OCI-M2 (cell line): ENCODE data around the gene MAST1.
"Not testable (repeated sequence)": the region's sequence is repeated elsewhere in the genome, so short reads cannot be mapped to it uniquely, and the experiment has no call there.

Experiments
- DNase-seq: peaks from one replicate; lab custom pipeline; 2025; ENCODE audit not compliant: unreplicated experiment; lab: John Stamatoyannopoulos, UW

The MAST1 gene

DNA sequence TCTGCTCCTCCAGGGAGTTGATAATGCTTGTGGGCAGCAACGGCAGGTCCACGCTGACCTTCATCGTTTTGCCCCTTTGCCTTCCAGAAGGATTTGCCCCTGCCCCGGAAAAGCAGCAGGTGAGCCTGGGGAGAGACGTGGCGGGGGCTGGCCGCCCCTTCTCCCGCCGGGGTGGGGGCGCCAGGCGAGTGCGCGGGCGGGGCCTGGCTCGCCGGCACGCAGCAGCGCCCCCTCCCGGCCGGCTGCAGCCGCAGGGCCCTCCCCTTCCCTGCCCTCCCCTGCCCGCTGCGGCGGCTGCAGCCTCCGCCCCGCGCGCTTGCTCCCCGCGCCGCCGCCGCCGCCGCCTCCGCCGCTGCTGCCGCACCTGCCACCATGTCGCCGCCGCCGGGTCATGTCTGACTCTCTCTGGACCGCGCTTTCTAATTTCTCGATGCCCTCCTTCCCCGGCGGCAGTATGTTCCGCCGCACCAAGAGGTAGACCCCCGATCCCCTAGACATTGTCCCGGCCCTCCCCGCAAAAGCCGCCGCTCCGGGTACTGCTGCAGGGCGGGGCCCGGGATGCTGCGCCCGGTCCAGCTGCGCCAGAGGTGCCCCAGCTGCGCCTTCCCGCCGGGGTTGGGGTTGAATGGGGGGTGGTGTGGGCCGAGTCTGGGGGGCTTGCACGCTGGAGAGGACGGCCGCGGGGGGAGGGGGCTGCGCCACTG lies at the start of gene MAST1:
Gene MAST1, plus strand, starts transcription at position 334 of the 704 bp plus-strand sequence. Its CDS starts 58 bp downstream, at position 392.
- no peak for DNase-seq

DNA sequence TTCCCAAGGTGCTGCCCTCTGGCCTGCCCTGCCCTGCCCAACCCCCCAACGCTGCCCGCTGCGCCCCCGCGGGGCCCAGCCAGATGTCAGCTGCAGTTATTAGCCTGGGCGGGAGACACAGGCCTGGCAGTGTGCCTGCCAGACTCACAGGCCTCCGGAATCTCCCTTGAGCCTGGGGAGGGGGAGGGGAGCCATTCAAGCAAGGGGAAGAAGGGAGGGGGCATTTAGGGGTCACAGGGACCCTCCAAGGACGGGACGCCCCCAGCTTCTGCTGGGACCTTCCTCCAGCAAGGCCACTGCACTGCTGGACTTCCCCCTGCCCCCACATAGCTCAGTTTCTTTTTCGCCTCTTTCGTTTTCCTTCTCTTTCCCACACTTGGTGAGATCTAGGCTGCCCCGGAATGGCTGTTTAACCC lies 49.6 kb upstream of the MAST1 start:
- DNase-seq = no peak

DNA sequence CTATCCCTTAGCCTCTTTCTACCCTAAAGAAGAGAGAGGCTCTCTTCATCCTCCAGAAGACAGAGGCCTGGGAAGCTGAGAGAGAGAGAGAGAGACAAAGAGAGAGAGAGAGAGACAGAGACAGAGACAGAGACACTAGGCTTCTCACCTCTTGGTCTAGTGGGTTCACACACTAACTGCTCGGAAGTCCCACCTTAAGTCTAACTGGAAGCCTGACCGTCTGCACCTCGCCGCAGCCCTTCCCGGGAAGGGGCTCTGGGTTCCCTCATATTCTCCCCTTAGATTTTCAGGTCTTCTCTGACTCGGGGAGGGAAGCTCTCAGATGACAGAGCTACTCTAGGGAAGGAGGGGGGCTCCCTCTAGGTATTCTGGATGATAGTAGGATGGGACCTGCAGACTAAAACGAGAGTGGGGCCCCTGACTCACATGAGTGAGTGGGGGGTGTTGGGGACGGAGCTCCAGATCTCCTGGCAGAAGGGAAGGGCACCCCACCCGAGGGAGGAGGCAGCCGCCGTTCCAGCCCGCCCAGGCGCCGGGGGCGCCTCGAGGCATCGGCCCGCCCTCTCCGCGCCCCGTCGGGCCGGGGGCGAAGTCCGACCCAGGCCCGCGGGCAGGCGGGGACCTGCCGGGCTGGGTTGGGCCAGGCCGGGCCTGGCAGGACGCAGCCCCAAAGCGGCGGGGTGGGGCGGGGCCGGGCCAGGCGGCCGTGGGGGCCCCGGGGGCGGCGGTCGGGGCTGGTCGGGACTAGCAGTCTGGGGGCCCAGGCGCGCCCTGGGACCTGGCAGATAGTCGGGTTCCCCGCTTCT lies 49.0 kb upstream of the MAST1 start:
- DNase-seq = no peak

DNA sequence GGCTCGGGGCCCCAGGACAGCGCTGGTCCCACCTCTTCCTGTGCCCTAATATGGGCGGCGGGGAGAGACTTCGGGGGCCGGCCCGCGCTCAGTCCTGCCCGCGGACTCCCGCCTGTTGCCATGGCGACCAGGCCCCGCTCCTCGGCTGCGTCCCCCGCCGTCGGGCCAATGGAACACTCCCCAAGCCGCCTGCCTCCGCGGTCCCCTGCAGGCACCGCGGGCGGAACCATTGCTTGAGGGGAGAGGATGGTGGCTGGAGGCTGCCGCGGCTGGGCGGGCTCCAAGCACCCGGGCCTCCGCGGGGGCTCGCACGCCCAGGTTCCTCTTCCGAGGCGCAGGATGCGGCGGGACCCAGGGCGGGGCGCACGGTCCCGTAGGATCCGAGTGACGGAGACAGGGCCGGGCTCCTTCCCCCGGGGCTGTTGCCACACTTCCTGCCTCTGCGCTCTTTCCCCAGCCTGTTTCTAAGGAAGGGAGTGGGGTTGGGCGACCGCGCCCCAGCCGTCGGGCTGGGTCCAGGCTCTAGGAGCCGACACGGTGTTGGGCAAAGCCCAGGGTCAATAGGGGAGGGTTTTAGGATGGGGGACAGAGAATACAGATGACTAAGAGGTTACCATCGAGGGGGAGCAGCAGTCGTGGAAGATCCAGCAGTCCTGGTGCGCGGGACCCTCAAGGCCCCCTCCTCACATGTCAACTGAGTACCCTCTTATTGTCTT lies 48.3 kb upstream of the MAST1 start:
- DNase-seq = no peak

DNA sequence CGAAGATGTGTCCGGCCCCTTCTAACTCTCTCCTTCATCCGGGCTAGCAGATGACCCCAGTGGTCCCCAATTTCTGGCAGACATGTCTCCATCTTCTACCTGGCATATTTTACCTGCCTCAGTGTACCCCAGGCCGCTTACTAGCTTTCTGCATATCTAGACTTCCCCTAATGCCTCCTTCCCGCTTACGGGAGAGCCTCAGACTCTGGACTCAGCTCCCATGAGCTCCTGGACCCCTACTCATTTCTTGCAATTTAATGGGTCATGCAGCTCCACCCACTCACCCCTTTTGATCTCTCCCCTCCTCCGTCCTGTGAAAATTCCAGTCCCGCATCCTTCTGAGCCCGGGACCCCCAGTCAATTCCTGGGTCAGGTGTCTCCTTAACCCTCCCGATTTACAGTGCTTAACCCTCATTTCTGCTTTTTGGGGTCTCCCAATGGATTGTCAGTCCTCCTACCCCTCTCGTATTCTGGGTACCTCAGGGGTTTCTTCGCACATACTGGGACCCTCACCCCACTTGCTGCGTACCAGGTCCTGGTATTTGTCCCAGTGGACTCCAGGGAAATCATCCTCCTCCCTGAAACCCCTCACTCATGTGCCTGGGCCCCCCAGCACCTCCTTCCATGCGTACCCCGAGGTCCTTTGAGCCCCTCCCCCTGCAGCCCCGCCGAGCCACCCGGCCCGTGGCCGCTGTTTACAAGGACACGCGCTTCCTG lies 47.5 kb upstream of the MAST1 start:
- DNase-seq = no peak

DNA sequence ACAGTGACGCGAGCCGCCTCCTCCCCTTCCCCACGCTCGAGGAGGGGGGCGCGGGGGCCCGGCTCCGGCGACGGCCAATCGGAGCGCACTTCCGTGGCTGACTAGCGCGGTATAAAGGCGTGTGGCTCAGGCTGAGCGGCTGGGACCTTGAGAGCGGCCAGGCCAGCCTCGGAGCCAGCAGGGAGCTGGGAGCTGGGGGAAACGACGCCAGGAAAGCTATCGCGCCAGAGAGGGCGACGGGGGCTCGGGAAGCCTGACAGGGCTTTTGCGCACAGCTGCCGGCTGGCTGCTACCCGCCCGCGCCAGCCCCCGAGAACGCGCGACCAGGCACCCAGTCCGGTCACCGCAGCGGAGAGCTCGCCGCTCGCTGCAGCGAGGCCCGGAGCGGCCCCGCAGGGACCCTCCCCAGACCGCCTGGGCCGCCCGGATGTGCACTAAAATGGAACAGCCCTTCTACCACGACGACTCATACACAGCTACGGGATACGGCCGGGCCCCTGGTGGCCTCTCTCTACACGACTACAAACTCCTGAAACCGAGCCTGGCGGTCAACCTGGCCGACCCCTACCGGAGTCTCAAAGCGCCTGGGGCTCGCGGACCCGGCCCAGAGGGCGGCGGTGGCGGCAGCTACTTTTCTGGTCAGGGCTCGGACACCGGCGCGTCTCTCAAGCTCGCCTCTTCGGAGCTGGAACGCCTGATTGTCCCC lies 46.8 kb upstream of the MAST1 start, which contains the start of gene JUNB:
Gene JUNB, plus strand, starts transcription at position 142 of the 706 bp plus-strand sequence. Its CDS starts 286 bp downstream, at position 428.
- DNase-seq = no peak

DNA sequence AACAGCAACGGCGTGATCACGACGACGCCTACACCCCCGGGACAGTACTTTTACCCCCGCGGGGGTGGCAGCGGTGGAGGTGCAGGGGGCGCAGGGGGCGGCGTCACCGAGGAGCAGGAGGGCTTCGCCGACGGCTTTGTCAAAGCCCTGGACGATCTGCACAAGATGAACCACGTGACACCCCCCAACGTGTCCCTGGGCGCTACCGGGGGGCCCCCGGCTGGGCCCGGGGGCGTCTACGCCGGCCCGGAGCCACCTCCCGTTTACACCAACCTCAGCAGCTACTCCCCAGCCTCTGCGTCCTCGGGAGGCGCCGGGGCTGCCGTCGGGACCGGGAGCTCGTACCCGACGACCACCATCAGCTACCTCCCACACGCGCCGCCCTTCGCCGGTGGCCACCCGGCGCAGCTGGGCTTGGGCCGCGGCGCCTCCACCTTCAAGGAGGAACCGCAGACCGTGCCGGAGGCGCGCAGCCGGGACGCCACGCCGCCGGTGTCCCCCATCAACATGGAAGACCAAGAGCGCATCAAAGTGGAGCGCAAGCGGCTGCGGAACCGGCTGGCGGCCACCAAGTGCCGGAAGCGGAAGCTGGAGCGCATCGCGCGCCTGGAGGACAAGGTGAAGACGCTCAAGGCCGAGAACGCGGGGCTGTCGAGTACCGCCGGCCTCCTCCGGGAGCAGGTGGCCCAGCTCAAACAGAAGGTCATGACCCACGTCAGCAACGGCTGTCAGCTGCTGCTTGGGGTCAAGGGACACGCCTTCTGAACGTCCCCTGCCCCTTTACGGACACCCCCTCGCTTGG lies 46.1 kb upstream of the MAST1 start:
- DNase-seq = no peak

DNA sequence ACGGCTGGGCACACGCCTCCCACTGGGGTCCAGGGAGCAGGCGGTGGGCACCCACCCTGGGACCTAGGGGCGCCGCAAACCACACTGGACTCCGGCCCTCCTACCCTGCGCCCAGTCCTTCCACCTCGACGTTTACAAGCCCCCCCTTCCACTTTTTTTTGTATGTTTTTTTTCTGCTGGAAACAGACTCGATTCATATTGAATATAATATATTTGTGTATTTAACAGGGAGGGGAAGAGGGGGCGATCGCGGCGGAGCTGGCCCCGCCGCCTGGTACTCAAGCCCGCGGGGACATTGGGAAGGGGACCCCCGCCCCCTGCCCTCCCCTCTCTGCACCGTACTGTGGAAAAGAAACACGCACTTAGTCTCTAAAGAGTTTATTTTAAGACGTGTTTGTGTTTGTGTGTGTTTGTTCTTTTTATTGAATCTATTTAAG lies 45.4 kb upstream of the MAST1 start:
- DNase-seq = no peak

DNA sequence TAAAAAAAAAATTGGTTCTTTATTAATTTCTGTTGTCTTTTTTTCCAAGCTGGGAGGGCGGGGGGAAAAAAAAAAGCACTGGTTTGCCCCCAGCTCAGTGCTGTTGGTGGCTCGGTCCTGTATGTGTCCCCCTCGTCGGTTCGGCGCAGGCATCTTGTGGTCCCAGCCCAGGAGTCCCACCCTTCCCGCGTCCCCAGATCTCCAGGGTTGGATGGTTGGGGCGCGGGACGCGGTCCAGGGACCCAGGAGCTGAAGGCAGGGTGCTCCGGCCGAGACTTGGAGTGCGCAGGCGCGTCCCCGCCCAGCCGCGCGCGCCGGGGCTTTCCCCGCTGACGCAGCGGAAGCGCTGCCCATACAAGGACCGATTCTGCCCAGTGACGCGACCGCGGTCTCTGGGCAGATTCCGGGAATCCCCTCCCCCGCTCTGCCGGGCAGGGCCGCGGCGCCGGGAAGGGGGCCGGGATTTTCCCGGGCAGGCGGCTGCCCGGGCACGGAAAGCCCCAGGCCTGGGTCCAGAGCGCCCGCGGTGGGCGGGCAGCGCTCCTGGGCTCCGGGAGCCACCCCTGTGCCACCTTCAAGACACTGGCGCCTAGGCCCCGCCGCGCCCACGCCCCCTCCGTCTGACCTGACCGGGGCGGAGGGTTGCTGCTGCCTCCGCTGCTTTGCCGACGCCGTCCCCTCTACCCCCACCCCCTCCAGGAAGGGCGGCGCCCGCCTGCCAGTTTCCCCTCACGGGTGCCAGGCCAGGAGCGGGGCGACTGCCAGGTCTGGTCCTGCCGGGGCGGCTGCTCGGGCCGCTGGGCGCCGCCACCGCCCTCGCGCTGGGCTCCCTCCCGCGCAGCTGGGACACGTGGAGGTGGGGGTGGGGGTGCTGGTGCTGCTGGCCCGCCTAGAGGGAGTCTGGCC lies 44.8 kb upstream of the MAST1 start:
- DNase-seq = no peak

DNA sequence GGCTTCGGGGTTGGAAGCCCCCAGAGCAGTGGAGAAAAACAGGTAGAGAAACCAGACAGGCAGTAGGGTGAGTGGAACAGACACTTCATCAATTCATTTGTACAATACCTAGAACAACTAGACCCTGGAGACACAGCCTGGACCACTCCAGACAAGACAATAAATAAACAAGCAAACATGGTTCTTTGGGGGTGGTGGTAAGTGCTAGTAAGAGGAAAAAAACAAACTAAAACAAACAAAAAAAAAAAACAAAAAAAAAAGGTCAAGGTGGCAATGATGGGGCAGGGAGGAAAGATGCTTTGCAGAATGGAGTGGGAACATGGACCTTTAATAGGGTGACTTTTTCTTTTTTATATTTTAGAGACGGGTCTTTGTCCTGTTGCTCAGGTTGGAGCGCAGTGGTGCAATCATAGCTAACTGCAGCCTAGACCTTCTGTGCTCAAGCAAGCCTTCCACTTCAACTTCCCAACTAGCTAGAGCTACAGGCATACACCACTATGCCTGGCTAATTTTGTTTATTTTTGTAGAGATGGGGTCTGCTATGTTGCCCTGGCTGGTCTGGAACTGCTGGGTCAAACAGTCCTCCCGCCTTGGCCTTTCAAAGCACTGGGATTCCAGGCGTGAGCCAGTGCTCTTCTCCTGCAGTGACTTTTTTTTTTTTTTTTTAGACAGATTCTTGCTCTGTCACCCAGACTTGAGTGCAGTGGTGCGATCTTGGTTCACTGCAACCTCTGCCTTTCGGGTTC lies 43.9 kb upstream of the MAST1 start:
- DNase-seq = no peak

DNA sequence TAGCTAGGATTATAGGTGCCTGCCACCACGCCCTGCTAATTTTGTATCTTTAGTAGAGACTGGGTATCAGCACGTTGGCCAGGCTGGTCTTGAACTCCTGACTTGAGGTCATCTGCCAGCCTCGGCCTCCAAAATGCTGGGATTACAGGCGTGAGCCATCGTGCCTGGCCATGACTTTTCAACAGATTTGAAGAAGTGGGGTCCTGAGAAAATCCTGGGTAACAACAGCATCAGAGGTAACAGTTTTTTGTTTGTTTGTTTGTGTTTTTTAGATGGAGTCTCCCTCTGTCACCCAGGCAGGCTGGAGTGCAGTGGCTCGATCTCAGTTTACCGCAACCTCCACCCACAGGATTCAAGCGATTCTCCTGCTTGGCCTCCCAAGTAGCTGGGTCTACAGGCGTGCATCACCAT lies 43.3 kb upstream of the MAST1 start:
- DNase-seq = no peak

DNA sequence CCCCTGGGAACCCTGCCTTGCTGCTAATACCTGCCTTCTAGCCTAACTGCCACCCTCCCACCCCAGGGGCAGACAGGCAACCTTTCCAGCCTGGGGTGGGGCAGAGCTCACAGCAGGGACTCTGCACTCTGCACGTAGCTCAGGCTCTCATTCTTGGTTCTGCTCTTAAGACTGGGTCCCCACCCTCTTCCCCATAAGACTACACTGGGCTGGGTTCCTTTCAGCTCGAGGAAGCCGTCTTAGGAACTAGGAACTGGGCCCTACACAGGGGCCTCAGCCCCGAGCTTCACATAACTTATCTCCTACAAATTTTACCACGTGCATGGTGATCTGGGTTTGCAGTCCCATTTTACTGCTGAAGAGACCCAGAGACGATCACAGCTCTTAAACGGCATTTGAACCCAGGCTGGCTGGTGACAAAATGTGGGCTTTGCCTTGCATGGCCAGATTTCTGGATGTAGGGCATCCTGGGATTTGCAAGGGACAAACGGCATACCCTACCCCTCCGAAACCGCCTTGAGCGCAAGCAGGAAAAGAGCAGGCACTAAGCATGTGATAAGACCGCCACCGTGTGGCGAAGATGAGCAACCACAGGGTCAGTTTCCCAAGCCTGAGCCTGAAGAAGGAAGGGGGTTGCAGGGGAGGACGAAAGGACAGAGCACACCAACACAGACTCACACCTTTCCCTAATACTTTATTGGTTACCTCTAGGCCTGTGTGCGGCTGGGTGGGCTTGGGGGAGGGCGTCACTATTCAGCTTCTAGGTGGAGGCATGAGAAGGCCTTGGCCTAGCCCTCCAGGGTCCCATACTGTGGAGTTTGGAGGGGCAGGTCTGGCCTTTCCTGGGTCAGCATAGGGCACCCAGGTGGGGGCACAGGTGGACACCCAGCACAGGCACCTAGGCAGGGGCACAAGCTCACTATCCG lies 41.9 kb upstream of the MAST1 start:
- no peak for DNase-seq

DNA sequence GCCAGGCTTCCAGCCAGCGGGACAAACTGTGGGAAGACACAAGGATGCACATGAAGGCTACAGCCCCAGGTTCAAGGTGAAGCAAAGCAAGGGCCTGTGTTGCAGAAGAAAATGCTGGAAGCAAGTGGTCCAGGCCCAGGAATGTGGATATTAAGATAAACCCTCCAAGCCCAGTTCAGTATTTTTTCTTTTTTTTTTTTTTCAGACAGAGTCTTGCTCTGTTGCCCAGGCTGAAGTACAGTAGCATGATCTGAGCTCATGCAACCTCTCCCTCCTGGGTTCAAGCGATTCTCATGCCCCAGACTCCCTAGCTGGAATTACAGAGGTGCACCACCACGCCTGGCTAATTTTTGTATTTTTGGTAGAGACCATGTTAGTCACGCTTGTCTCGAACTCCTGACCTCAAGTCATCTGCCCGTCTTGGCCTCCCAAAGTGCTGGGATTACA lies 41.2 kb upstream of the MAST1 start:
- DNase-seq = no peak

DNA sequence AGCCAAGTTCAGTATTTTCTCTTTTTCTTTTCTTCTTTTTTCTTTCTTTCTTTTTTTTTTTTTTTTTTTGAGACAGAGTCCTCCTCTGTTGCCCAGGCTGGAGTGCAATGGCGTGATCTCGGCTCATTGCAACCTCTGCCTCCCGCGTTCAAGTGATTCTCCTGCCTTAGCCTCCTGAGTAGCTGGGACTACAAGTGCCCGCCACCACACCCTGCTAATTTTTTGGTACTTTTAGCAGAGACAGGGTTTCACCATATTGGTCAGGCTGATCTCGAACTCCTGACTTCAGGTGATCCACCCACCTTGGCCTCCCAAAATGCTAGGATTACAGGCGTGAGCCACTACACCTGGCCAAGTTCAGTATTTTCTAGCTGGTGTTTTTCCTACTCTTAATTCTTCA lies 40.7 kb upstream of the MAST1 start:
- not testable (repeated sequence) for DNase-seq

DNA sequence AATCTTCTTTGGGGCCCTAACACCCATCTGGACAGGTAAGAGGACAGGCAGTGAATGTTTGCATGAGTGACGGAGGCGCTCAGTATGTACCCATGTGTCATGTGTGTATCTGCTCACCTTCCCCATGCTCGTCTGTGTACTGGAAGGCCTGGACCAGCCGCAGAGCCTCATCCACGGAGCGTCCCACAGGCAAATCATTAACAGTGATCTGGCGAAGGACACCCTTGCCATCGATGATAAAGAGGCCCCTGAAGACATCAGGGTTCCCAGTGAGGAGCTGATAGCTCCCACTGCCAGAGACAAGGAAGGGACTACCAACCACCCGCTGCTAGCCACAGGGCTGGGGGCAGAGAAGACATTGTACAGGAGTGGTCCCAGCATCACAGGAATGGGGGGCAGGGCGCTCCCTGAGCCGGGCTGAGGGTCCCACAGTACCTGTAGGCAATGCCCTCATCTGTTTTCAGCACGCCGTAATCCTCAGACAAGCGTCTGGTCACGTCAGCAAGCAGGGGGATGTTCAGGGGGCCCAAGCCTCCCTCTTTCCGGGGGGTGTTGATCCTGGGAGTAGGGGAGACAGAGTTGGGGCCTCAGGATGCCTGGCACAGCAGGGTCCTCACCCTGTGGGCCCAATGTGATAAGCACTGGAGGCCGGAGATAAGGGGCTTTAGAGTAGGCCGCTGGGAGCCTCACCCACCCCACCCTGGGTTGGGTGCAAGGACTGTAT lies 38.4 kb upstream of the MAST1 start:
- DNase-seq = no peak

DNA sequence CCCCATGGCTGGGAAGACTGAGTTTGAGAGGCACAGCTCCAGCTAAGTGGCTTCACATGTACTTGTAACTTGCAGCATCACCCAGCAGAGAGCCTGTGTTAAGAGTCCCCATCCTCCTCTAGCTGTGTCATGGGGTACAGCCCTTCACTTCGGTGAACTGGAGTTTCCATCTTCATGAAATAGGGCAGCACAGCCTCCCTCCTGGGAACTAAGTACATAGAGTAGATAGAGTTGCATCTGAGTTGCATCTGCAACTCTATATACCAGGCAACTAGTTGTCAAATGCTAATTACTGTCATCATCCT lies 37.9 kb upstream of the MAST1 start:
- DNase-seq = no peak
